Measurements from ENCODE around the gene SFMBT2.
"Not testable (repeated sequence)": the region's sequence is repeated elsewhere in the genome, so short reads cannot be mapped to it uniquely, and the experiment has no call there.

SFMBT2 gene

DNA sequence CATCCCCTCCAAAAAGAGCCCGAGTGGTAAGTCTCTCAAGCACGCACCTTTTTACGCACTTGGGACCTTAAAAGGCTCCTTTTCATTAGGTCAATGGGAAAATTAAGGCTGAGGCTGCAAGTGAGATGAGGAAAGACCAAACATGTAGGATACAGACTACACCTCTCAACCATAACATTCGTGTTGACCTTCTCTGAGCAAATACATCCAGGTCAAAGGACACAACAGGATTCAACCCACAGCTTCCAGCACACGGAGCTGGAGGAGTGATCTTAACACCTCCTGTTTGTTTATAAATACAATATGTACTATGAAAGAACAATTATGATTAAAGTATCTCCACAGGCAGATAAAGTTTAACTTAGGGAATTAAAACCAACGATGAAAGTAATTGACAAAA, 9.7 kb downstream of the SFMBT2 start:
- no peak for DNase-seq (ENCODE audit: low read depth in 2 of 2)

DNA sequence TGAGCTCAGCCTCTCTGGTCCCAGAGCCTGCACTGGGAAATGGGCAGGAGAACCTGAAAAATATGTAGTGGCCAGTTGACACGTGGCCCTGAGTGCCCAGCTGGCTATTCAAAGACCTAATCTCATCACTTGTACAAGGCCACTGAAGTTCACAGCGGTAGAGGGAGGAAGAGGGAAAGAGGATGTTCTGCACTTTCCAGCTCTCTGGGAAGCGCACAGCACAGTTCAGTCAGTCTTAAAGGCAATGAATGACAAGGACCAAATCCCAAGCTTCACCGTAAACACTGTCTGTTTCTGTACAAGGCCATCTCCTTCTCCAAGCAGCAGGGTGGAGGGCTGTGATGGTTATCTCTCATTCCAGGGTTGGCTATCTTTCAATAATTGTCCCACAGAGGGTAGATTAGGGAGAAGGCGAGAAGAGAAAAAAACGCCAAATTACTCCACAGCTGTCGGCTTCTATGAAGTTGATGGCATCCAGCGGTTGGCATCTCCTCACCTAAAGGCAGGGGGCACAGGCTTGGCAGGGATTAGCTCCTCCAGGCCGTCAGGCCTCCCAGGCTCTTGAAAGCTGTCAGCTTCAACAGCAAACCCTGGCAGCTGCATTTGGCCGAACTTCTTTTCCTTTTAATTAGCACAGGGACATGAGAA, 10.6 kb downstream of the SFMBT2 start:
- DNase-seq (ENCODE audit: low read depth in 2 of 2): no peak

DNA sequence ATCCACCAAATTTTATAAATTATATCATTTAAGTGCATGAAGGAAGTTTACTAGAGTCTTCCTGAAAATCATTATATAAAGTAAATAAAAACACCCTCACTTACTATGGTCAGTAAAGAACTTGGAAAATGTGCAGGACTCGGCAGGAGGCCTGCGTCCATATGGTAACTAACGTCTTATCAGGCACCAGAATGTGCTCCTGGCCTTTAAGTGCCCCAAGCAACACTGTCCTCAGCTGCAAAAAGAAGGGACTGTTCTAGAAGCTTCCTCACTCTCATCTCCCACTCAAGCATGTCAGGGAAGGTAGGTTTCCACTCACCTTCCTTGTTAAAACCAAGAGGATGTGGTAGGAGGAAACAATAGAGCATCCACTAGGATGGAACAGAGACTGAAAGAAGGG, 11.3 kb downstream of the SFMBT2 start:
- no peak for DNase-seq (ENCODE audit: low read depth in 2 of 2)

DNA sequence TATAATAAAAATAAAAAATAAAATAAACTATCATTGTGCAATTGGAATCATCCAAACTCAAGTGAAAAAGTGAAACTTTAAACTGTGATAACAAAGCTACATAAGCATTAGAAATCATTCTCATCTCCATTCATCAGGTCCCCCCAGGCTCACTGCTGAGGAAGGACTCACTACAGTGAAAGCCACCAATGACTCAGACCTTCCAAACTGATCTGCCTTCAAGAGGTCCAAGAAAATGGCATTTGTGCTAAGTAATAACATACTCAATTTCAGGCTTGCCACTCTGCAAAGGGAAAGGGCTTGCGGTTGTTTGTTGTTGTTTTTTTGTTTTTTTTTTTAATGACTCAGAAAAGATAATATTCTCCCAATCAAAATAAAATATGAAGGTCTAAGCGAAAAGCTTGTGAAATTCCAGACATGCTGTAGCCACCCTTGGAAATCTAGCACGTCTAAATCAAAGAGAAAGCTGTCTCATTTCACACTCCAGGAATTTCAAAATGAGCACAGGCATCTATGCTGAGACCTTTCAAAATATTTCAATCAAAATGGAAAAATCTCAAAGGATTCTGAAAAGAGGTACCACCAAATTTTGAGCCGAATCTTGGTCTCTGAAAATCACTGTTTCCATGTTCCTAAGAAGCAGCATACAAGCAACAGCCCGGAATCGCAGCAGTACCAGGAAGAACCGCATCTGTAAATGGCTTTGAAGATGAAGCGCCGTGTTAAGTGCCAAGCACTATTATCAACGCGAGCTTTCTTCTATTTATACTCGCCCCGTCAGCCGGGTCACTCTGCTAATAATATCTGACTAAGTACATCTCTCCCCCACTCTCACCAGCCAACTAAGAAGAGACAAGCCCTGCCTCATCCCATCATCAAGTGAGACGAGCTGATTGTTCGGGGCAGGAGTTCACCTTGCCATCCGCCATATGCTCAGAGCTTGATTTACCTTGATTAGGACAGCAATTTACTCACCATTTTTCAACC, 13.5 kb downstream of the SFMBT2 start:
- no peak for DNase-seq (ENCODE audit: low read depth in 2 of 2)

DNA sequence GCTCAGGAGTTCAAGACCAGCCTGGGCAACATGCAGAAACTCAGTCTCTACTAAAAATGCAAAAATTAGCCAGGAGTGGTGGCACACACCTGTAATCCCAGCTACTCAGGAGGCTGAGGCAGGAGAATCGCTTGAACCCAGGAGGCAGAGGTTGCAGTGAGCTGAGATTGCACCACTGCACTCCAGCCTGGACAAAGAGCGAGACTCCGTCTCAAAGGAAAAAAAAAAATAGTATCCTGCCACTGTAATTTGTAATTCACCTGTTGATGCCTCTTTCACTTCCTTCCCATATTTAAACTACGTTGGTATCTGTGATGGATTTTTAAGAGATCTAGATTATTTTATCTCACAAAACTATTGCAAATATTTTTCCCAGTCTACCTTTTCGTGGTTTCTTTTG, 18.5 kb downstream of the SFMBT2 start:
- not testable (repeated sequence) for DNase-seq (ENCODE audit: low read depth in 2 of 2)

DNA sequence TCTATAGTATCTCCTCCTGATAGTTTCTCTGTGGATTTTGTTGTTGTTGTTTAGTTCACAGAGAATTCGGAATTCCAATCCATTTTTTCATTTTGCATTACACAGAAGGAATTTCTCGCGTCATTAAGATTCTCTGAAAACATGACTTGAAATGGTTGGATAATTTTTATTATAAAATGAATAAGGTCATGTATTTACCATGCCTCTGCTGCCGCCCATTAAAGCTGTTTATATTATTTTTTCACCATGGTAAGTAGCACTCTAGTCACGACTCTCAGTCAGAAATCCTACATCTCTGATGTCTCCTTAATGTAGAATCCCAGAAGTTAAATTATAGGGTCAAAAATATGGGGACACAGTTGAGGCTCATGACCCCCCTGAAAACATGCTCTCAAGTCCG, 19.1 kb downstream of the SFMBT2 start:
- DNase-seq (ENCODE audit: low read depth in 2 of 2): no peak

DNA sequence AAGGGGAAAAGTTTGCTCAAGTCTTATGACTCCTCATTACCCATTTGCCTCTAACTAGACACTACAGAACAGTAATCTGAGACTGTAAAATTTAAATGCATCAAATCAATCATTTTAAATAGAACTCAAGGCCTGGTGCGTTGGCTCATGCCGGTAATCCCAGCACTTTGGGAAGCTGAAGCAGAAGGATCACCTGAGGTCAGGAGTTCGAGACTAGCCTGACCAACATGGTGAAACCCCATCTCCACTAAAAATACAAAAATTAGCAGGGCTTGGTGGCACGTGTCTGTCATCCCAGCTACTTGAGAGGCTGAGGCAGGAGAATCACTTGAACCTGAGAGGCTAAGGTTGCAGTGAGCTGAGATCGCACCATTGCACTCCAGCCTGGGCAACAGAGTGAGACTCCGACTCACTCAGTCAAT, 20.1 kb downstream of the SFMBT2 start:
- DNase-seq (ENCODE audit: low read depth in 2 of 2): not testable (repeated sequence)

DNA sequence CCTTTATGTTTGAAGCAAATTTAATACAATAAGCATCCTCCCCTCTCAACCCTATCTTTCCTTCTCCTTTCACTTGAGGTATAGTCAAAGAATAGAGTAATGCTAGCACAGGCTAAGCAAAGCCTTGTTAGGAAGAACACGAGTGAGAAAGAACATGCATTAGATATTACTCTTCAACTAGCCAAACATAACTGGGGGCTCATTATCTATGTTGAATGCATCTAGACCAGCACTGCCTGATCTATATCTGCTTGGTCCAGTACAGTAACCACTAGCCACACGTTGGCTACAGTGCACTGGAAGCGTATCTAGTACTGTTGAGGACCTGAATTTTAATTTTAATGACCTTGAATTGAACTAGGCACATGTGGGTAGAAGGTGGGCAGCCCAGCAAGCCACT, 21.0 kb downstream of the SFMBT2 start:
- no peak for DNase-seq (ENCODE audit: low read depth in 2 of 2)

DNA sequence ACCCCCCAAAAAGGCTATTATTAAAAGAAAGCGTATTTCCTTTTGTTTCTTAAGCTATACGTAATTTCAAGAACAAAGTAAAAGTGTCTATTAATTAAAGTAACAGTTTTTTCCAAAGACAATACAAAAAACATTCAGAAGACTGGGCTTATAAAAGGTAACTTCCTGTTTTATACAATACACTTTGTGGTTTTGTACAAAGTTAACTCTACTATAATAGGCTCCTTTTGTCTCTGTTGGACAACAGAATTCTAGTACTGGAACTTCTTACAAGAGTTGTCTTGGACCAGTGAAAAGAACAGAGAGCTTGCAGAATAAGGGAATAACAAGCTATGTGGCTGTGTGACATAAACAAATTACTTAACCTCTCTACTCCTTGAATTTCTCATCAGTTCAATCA, 21.5 kb downstream of the SFMBT2 start:
- no peak for DNase-seq (ENCODE audit: low read depth in 2 of 2)

DNA sequence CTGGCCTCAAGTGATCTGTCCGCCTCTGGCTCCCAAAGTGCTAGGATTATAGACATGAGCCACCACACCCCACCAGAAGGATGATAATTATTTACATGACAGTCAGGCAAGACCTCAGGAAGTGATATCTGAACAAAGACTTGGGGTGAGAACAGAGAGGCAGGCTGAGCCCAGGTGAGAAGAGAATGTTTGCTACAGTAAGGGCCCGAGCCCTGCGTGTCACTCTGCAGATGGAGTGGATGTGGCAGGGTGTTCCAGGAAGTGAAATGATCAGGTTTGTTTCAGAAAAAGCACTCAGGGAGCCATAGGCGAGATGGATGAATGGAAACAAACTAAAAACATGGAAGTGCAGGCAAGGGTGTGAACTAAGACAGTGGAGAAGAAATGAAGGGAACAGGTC, 22.2 kb downstream of the SFMBT2 start:
- no peak for DNase-seq (ENCODE audit: low read depth in 2 of 2)

DNA sequence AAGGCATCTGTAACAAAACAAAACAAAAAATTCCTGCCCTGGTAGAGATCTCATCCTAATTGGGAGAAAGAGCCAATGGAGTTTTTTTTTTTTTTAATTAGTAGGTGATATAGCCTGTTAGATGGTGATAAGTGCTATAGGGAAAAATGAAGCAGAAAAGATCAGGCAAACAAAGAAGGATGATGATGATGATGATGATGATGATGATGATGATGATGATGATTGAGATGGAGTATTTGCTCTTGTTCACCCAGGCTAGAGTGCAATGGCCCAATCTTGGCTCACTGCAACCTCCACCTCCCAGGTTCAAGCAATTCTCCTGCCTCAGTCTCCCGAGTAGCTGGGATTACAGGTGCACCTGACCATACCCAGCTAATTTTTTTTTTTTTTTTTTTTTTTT, 22.7 kb downstream of the SFMBT2 start:
- not testable (repeated sequence) for DNase-seq (ENCODE audit: low read depth in 2 of 2)

DNA sequence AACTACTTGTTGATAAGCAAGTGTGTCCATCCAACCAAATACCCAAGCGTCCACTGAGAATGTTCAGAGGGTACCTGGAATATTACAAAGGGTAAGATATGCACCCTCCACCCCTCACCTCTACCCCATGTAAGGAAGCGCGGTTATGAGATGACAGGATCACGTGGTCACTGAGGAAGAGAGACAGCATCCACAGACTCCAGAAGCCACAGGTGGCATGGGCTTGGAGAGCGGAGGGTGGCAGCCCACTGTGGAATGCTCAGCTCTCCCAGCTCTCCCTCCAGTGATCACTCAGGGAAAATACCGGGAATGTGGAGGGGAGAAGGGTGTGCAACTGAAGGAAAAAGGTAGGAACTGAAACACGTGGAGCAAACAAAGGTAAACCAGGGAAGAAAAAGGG, 25.7 kb downstream of the SFMBT2 start:
- no peak for DNase-seq (ENCODE audit: low read depth in 2 of 2)

DNA sequence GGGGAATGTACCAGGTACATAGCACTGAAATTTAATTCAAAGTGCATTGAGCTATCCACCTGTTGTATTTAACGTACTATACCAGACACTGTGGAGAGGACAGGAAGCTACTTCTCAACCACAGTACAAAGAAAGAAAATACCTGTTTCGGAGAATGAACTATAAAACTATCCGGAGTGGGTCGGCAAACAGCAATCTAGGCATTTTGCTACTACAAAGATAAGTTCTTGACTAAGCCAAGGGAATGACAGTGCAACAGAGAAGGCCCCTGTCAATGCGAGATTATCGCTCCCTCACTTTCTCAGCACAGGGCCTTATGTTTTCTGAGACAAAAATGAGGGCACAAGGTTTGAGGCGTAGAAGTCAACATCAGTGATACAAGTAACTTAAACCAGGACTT, 27.4 kb downstream of the SFMBT2 start:
- DNase-seq (ENCODE audit: low read depth in 2 of 2): no peak

DNA sequence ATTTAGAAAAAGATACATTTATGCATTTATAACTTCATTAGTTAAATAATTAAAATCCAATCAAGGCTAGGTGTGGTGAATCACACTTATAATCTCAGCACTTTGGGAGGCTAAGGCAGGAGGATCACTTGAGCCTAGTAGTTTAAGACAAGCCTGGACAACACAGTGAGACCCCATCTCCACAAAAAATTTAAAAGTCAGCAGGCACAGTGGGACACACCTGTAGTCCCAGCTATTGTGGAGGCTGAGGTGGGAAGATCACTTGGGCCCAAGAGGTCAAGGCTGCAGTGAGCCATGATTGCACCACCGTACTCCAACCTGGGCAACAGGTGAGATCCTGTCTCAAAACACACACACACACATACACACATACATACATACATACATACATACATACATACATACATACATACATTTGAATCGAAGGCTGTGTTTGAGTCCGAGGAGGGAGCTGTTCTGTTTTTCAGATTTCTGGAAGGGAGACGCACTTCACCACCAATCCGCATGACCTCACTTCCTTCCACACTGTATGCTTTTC, 30.1 kb downstream of the SFMBT2 start:
- no peak for DNase-seq (ENCODE audit: low read depth in 2 of 2)

DNA sequence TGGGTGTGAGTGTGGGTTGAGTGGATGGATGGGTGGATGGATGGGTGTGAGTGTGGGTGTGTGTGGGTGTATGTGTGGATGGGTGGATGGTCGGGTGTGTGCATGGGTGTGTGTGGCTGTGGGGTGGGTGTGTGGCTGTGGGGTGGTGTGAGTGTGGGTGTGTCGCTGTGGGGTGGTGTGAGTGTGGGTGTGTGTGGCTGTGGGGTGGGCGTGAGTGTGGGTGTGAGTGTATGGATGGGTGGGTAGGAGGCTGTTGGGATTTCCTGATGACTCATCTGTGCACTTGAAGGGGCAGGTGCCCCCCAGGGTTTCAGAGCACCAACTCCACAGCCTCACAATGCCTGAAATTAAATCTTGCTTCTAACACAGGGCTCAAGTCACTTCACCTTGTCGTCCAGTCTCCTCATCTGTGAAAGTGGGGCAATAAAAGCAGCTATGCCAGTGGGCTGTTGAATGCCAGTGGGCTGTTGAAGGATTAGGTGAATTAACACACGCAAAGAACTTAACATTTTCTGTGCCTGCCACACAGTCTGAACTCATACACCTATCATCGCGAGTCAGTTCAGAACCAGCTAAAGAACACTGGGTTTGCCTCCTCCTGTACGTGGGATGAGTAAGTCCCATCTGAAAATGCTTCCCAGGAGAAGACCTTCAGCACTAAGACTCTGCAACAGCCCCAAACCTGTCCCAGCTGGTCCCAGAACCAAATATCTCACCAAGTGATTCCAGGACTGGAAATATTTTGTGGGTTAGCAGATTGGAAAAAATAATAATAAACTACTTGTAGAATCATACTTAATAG, 32.0 kb downstream of the SFMBT2 start:
- no peak for DNase-seq (ENCODE audit: low read depth in 2 of 2)

DNA sequence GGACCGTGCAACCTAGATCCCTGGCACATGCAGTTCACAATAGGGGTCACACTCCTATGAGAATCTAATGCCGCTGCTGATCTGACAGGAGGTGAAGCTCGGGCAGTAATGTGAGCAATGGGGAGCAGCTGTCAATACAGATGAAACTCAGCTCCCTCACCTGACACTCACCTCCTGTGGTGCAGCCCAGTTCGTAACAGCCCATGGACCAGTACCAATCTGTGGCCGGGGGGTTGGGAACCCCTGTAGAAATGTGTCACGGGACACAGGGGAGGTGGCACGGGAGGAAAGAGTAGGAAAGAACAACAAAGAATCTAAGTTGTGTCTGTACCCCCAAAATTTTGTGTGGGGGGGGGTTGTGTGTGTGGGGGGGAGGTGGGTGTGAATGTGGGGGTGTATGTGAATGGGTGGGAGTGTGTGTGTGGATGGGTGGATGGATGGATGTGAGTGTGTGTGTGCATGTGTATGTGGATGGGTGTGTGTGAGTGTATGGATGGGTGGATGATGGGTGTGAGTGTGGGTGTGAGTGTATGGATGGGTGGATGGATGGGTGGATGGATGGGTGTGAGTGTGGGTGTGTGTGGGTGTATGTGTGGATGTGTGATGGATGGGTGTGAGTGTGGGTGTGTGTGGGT, 33.1 kb downstream of the SFMBT2 start:
- no peak for DNase-seq (ENCODE audit: low read depth in 2 of 2)

DNA sequence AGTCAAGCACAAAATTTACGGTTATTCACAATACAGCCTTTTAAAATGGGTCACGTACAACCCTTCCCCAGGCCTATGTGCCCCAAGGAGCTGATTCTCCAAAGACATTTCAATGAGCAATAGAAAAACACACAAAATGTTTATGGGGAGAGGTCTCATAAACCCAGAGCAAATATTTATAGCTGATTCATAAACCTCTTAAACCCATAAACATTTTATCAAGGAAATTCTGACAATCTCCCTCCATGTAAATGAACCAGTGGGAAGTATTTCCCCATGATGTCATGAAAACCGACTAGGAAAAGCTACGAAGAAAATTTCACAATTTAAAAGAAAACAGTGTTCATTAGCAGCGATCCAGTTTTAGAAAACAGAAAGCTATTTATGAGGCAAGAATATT, 36.0 kb downstream of the SFMBT2 start:
- DNase-seq (ENCODE audit: low read depth in 2 of 2): no peak

DNA sequence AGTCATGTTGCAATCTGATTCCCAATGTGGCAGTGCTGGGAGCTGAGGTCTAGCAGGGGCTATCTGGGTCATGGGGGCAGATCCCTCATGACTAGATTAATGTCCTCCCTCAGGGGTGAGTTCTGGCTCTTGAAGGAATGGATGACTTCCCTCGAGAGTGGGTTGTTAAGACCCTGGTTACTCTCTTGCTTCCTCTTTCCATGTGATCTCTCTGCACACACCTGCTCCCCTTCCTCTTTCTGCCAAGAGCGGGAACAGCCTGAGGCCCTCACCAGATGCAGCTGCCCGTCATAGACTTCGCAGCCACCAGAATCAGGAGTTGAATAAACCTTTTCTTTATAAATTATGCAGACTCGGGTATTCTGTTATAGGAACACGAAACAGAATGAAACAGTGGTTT, 37.8 kb downstream of the SFMBT2 start:
- no peak for DNase-seq (ENCODE audit: low read depth in 2 of 2)

DNA sequence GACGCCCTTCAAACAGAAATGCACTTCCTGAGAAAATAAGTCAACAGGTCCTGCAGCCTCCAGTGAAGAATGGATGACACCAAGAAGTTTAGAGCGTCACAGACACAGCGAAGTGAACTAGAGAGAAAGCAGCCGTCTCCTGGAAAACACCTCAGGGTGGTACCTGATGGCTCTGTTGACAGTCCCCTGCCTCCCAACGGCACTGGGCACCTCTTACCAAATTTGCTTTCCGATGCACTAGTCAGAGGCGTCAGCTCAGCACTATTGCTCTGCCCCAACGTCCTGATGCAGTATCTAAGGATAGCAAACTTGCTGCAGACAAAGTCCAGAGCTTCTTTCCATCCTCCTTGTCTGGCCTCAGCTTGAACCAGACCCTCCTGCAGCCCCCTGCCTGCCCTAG, 38.3 kb downstream of the SFMBT2 start:
- DNase-seq (ENCODE audit: low read depth in 2 of 2): no peak

DNA sequence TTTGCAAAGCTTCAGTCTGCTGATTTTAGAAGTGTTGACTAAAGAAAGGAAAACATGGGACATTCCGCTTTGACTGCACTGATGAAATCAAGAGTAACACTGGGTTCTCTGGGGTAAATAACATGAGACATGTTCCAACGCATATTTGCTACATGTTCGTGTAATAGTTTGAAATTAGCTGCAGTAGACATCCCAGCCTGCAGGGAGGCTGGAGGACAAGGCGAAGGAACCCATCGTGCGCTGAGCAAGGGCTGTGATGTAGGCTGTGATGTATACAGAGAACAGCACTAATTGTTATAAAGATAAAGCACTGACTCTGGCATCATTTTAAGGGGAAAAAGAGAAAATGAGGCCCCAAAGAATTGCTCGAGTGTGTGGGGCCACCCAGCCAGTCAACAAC, 40.3 kb downstream of the SFMBT2 start:
- no peak for DNase-seq (ENCODE audit: low read depth in 2 of 2)

DNA sequence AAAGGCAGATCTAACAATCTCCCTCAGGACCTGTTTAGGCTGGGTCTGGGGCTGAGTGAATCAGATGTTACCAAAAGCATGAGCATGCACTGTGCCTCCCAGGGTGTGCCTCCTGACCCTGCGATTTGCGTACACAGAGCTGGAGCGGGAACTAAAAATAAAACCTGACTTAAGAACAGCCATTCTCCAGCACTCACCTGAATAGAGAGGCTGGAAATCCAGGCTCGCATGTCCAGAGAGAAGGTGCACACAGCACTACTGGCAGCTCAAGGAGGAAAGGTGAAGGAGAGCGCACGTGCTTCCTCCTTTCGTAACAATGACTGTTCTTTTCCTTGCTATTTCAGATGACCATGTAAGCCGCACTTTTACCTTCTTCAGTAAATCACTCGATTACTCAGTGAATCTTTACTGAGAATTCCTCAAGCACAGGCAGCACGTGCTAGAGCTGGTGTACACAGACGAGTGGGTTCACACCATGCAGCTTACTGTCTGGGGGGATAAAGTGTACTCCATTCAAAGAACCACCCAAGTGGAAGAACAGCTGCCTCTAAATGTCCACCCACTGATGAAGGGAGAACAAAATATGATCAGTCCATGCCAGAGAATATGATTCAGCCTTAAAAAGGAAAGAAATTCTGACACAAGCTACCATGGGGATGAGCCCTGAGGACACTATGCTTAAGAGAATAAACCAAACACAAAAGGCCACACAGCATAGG, 45.6 kb downstream of the SFMBT2 start:
- no peak for DNase-seq (ENCODE audit: low read depth in 2 of 2)
